HepG2 (cell line): ENCODE data around the gene TUBG2. TPM values are rescaled to one million over a fixed set of nuclear protein-coding genes. Genes with fewer than 3 reads are reported as not detected.

Experiments used
- ATAC-seq: fragments of 200-7000 bp; cut with Tn5 transposase; 3 replicates; pipeline ENCODE4 v1.9.1; 2020; ENCODE audit warnings: mild to moderate bottlenecking, moderate library complexity
- BruUV-seq: library from RNA; stranded (reverse); fragments of 400-500 nt; replicated peaks from 2 replicates; lab custom pipeline; 2021; lab: Mats Ljungman, UMichigan
- CTCF ChIA-PET: fragments of 300-600 bp; formaldehyde crosslinking; extraction: SDS; loops from one replicate; lab custom pipeline; 2021; ENCODE audit warnings: low total read pairs, inconsistent platforms, low intra/inter-chr PET ratio; lab: Yijun Ruan, JAX
- POLR2A ChIA-PET: fragments of 350-600 bp; sonication (Branson Sonifier 250); formaldehyde crosslinking; loops from one replicate; lab custom pipeline; 2020; ENCODE audit warnings: antibody characterized with exemption, inconsistent platforms; lab: Yijun Ruan, JAX
- DNase-seq: peaks from one replicate; pipeline ENCODE4 v3.0.0-alpha.2; 2015; ENCODE audit warnings: low spot score
- FAIRE-seq: peaks from 3 replicates; lab custom pipeline; 2011; peaks lifted over from hg19 to GRCh38; lab: Jason Lieb, UNC
- H2AFZ ChIP-seq: one replicate; pipeline ENCODE4 v1.6.1; 2011; ENCODE audit warnings: low read length, inconsistent platforms
- H3K27ac ChIP-seq: fragments of 300-600 bp; 3 replicates; pipeline ENCODE4 v1.8.0; 2011; ENCODE audit warnings: mixed run types, mild to moderate bottlenecking, mixed read lengths, low read length, inconsistent platforms; ENCODE audit not compliant: insufficient read depth; ENCODE audit errors: extremely low read length
- H3K27me3 ChIP-seq, 2 experiments: fragments of 200-600 bp in 1 of 2; 2 replicates in 1 of 2; 3 replicates in 1 of 2; pipeline versions ENCODE4 v1.6.0 to v1.8.0; 2011; ENCODE audit warnings: low read length in 2 of 2, mild to moderate bottlenecking in 2 of 2, moderate library complexity in 2 of 2, inconsistent platforms in 1 of 2; ENCODE audit not compliant: insufficient read depth in 2 of 2, control insufficient read depth in 1 of 2
- H3K36me3 ChIP-seq, 2 experiments: fragments of 200-600 bp in 1 of 2; replicated peaks in 1 of 2; 2 replicates in 1 of 2; 3 replicates in 1 of 2; pipeline versions ENCODE4 v1.5.1 to v1.8.0; 2011; ENCODE audit warnings: low read length in 2 of 2, inconsistent platforms in 1 of 2; ENCODE audit not compliant: insufficient read depth in 2 of 2, control insufficient read depth in 1 of 2
- H3K4me1 ChIP-seq: 2 replicates; pipeline ENCODE4 v1.5.1; 2012; ENCODE audit warnings: low read length, inconsistent platforms; ENCODE audit not compliant: insufficient read depth
- H3K4me2 ChIP-seq: 2 replicates; pipeline ENCODE4 v1.6.0; 2011; ENCODE audit warnings: low read depth, low read length, inconsistent platforms
- H3K4me3 ChIP-seq, 3 experiments: fragments of 200-600 bp in 1 of 3; sonication (generic), shearing (Covaris generic) in 1 of 3; replicated peaks in 1 of 3; 2 replicates each; pipeline ENCODE4 v1.5.1; 2011 to 2016; ENCODE audit warnings: low read length in 3 of 3, inconsistent platforms in 2 of 3, low read depth in 2 of 3, mild to moderate bottlenecking in 2 of 3, control low read depth in 1 of 3, mixed read lengths in 1 of 3; ENCODE audit not compliant: insufficient read depth in 1 of 3
- H3K79me2 ChIP-seq: one replicate; pipeline ENCODE4 v1.6.1; 2011; ENCODE audit warnings: low read length, inconsistent platforms; ENCODE audit not compliant: insufficient read depth
- H3K9ac ChIP-seq: 2 replicates; pipeline ENCODE4 v1.6.0; 2011; ENCODE audit warnings: mild to moderate bottlenecking, low read depth, low read length, inconsistent platforms; ENCODE audit not compliant: insufficient read depth
- H3K9me3 ChIP-seq: 2 replicates; pipeline ENCODE4 v1.5.1; 2012; ENCODE audit warnings: mild to moderate bottlenecking, low read length
- H4K20me1 ChIP-seq: 2 replicates; pipeline ENCODE4 v1.6.0; 2011; ENCODE audit warnings: inconsistent platforms, mild to moderate bottlenecking, low read length, moderate library complexity; ENCODE audit not compliant: insufficient read depth
- BRF2 ChIP-seq: sonication (generic); formaldehyde crosslinking; IDR thresholded peaks from 2 replicates; pipeline ENCODE4 v1.8.1; 2022; ENCODE audit warnings: mild to moderate bottlenecking, missing genetic modification reagents
- CCAR2 ChIP-seq: fragments of 200-400 bp; formaldehyde crosslinking; optimal IDR thresholded peaks from 2 replicates; pipeline ENCODE3; 2018; ENCODE audit warnings: low read depth, mild to moderate bottlenecking, low read length, moderate library complexity
- DNMT1 ChIP-seq: sonication (generic); formaldehyde crosslinking; IDR thresholded peaks from 2 replicates; pipeline ENCODE4 v1.5.1; 2020; ENCODE audit warnings: mild to moderate bottlenecking, missing genetic modification reagents
- MTERF4 ChIP-seq: sonication (generic); formaldehyde crosslinking; IDR thresholded peaks from 2 replicates; pipeline ENCODE4 v1.8.0; 2023; ENCODE audit warnings: mild to moderate bottlenecking, missing genetic modification reagents
- MYNN ChIP-seq: sonication (generic); formaldehyde crosslinking; IDR thresholded peaks from 2 replicates; pipeline ENCODE4 v1.4.0; 2020; ENCODE audit warnings: mild to moderate bottlenecking, low read depth, missing genetic modification reagents
- NR2F6 ChIP-seq, 2 experiments: IDR thresholded peaks; 2 replicates each; pipeline ENCODE4 v1.6.1; 2016; ENCODE audit warnings: antibody characterized with exemption in 1 of 2, mild to moderate bottlenecking in 1 of 2
- SP4 ChIP-seq: sonication (generic); formaldehyde crosslinking; IDR thresholded peaks from 2 replicates; pipeline ENCODE4 v1.8.1; 2023; ENCODE audit warnings: mild to moderate bottlenecking, missing genetic modification reagents
- SYNCRIP ChIP-seq: fragments of 200-400 bp; formaldehyde crosslinking; IDR thresholded peaks from 2 replicates; pipeline ENCODE4 v1.6.1; 2018; ENCODE audit warnings: mild to moderate bottlenecking, low read depth, low read length; ENCODE audit not compliant: insufficient read depth
- THAP9 ChIP-seq: sonication (generic); formaldehyde crosslinking; IDR thresholded peaks from 2 replicates; pipeline ENCODE4; 2020; ENCODE audit warnings: missing genetic modification reagents, mild to moderate bottlenecking, borderline replicate concordance
- ZNF510 ChIP-seq: sonication (generic); formaldehyde crosslinking; IDR thresholded peaks from 2 replicates; pipeline ENCODE4 v1.4.0; 2020; ENCODE audit warnings: low read depth, mild to moderate bottlenecking, missing genetic modification reagents
- ZNF879 ChIP-seq: sonication (generic); formaldehyde crosslinking; IDR thresholded peaks from 2 replicates; pipeline ENCODE4 v1.8.1; 2023; ENCODE audit warnings: missing genetic modification reagents
- WGBS: methylation state at CpG from one replicate; pipeline ENCODE4 v1.1.6; 2017; ENCODE audit warnings: low lambda C conversion rate; 5-methylcytosine and 5-hydroxymethylcytosine counted together
- in situ Hi-C: cut with HindIII; loops from 2 replicates; pipeline ENCODE4 v1.10.0; 2017; ENCODE audit warnings: low pct_unique_long_range_greater_than_20kb; ENCODE audit not compliant: extremely low pct_ligation_motif_present
- intact Hi-C: fragments of 100-400 bp; cut with micrococcal nuclease; formaldehyde crosslinking; loops from one replicate; pipeline ENCODE4 v1.10.0; 2022; ENCODE audit not compliant: unreplicated experiment
- polyA plus RNA-seq, 8 experiments: library from polyadenylated mRNA; depleted of rRNA in 3 of 8; stranded (reverse) in 7 of 8; unstranded in 1 of 8; fragments of >200 nt; fragmentation: Illumina TruSeq in 4 of 8; extraction: Trizol in 4 of 8; gene quantifications; 2 replicates each; pipeline versions ENCODE4 v1.2.1 to v1.2.3, GENCODE V29; 2011 to 2016; ENCODE audit warnings: low read depth in 4 of 8, missing spikeins in 1 of 8, mixed read lengths in 1 of 8; ENCODE audit not compliant: insufficient read depth in 1 of 8
- total RNA-seq, 5 experiments: library from RNA; depleted of rRNA; stranded (reverse); fragments of >200 nt; fragmentation: Illumina TruSeq; extraction: Trizol; gene quantifications; 2 replicates each; pipeline ENCODE4 v1.2.3, GENCODE V29; 2016; ENCODE audit warnings: low read depth in 1 of 5
- TF ChIP-seq, protein P1 (sequence below): sonication (generic); formaldehyde crosslinking; conservative IDR thresholded peaks from 2 replicates; pipeline ENCODE4 v1.4.0; 2020; ENCODE audit warnings: missing genetic modification reagents

The TUBG2 gene
- total and polyA plus RNA-seq, 2 of the 13 experiments (the other 11 are each of a cell fraction or from before 2014, with no cell fraction given) = 16.0 to 42.3 TPM

DNA sequence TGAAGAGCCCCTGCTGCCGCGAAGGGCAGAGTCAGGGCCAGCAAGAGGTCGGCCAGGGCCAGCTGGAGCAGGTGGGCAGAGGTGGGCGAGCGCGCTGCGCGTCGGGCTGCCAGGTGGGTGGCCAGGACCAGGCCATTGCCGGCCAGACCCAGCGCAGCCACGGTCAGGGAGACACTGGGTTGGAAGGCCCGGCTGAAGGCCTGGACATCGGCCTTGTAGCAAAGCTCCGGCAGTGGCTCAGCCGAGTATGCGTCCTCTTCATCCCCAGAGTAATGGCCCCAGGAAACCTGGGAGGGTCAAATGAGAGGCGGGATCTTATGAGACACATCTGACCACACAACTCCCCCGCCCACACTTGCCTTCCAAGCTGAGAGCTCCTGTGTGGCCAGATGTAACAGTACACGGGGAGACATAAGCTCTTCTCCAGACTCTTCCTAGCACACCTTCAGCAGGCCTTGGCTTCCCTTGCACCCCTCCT lies 21.3 kb downstream of the TUBG2 start:
- in situ Hi-C loops = no loop called here
- POLR2A ChIA-PET = interaction anchor here (0.6 to 1.6 kb wide), 8 partner anchors 9 to 318 kb away, joined by 3 to 8 read pairs (median 4); partner anchors contain the start of genes EZH1, PSMC3IP, RETREG3 and RPL27
- 73% methylated on average over 17 of the region's 20 CpGs for WGBS
- TF ChIP-seq MTERF4 (CRISPR knock-in tag) (no peak), BRF2 (no peak), NR2F6 (IDR thresholded peaks at IDR 0.05) (no peak), NR2F6 (CRISPR knock-in tag; IDR thresholded peaks at IDR 0.05) (no peak), ZNF510 (CRISPR knock-in tag) (no peak), SYNCRIP (no peak), CCAR2 (no peak), ZNF879 (CRISPR knock-in tag) (no peak), DNMT1 (0 out of 2 replicates have a peak, but pooled peaks have one; percentile 0), SP4 (no peak), MYNN (CRISPR knock-in tag) (no peak), THAP9 (CRISPR knock-in tag) (0 out of 2 replicates have a peak, but pooled peaks have one; percentile 9)
- TF ChIP-seq, protein P1, sequence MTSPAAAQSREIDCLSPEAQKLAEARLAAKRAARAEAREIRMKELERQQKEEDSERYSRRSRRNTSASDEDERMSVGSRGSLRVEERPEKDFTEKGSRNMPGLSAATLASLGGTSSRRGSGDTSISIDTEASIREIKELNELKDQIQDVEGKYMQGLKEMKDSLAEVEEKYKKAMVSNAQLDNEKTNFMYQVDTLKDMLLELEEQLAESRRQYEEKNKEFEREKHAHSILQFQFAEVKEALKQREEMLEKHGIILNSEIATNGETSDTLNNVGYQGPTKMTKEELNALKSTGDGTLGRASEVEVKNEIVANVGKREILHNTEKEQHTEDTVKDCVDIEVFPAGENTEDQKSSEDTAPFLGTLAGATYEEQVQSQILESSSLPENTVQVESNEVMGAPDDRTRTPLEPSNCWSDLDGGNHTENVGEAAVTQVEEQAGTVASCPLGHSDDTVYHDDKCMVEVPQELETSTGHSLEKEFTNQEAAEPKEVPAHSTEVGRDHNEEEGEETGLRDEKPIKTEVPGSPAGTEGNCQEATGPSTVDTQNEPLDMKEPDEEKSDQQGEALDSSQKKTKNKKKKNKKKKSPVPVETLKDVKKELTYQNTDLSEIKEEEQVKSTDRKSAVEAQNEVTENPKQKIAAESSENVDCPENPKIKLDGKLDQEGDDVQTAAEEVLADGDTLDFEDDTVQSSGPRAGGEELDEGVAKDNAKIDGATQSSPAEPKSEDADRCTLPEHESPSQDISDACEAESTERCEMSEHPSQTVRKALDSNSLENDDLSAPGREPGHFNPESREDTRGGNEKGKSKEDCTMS (CRISPR knock-in tag) = no peak

More for the DNA sequence above, 21.3 kb downstream of the TUBG2 start:
- Histone ChIP-seq H3K27ac (no peak overlapping the region), H3K4me1 (peaks cover 47% of the 10 kb centered on the region), H3K36me3 (no peaks in the 10 kb centered on the region), H4K20me1 (no peaks in the 10 kb centered on the region), H3K4me2 (peak overlapping the region; percentile 10; the same call in 1 of the 2 replicates), H3K9me3 (no peaks in the 10 kb centered on the region), H2AFZ (no peak overlapping the region), H3K9ac (peak overlapping the region; percentile 24; the same call in 1 of the 2 replicates), H3K27me3 (no peaks in the 10 kb centered on the region), H3K79me2 (peaks cover 14% of the 10 kb centered on the region), H3K4me3 (no peak overlapping the region)
- intact Hi-C loops = loop anchor here (2.0 kb wide), 1 partner anchor 102 kb away; no protein-coding TSS in a partner anchor
- no TSS peak for BruUV-seq
- FAIRE-seq (no peak), ATAC-seq (no peak), DNase-seq (no peak)
- CTCF ChIA-PET = interaction anchor here (0.7 to 1.8 kb wide), 3 partner anchors 62 to 103 kb away, joined by 3 to 9 read pairs (median 6); partner anchors contain the start of gene PSMC3IP
